Retina (tissue), 1 donor: ENCODE data around the gene TMEM254.
"Not testable (repeated sequence)": the region's sequence is repeated elsewhere in the genome, so short reads cannot be mapped to it uniquely, and the experiment has no call there.

ENCODE experiments used
- DNase-seq: peaks from one replicate; pipeline ENCODE4 v3.0.0-alpha.2; 2016

Gene TMEM254

DNA sequence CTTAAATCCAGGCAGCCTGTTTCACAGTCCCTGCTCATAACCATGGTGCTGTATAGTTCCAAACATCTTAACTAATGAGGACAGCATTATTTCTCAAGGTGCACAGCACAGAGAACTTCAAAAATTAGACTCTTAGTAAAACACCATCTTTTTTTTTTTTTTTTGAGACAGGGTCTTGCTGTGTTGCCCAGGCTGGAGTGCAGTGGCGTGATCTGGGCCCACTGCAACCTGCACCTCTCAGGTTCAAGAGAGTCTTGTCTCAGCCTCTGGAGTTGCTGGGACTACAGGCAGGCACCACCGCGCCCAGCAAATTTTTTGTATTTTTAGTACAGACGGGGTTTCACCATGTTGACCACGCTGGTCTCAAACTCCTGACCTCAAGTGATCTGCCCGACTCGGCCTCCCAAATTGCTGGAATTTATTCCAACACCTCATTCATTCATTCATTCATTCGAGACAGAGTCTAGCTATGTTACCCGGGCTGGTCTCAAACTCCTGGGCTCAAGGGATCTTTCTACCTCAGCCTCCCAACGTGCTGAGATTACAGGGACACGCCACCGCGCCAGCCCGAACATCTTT, 507 bp upstream of the TMEM254 start:
- DNase-seq, result no peak

- no peak for DNase-seq
Observed at GRCh38 chr10:80079312-80079719, 851 bp downstream of the TMEM254 start.

- DNase-seq, result no peak
Observed at GRCh38 chr10:80081026-80081425, 2.6 kb downstream of the TMEM254 start.

DNA sequence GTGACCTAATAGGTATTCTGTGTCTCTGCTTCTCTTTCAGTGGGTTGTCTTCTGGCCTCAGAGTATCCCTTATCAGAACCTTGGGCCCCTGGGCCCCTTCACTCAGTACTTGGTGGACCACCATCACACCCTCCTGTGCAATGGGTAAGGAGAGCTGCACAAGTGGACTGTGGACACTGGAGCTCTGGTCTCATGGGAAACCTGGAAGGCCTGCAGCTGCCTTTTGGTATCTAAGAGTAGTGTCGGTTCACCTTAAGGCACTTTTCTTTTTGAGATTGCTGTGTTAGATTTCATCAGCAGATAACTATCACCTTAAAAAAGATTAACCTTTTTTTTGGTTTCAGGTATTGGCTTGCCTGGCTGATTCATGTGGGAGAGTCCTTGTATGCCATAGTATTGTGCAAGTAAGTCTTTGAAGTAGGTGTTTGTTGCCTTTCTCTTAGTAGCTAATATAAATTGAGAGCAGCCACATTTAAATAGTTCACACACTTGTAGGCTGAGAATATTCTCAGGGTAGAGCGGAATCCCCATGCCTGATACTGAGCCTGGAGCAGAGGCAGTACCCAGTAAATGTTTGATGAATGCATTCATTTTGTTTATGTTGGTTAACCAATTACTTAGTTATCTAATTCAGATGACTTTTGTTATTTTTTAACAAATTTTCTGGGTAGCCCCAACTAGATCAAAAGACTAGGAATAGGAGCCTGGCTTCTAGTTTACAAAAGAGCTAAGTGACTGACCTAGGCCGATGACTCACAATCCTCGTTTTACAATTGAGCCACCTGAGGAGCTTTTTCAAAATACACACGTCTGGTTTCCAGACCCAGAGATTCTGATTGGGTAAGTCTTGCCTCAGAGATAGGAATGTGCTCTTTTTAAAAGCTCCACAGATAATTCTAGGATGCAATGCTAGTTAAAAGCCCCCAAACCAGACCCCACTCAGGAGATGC, 3.6 kb downstream of the TMEM254 start:
- DNase-seq, result no peak

- no peak for DNase-seq
Observed at GRCh38 chr10:80090121-80090520, 11.7 kb downstream of the TMEM254 start.

DNA sequence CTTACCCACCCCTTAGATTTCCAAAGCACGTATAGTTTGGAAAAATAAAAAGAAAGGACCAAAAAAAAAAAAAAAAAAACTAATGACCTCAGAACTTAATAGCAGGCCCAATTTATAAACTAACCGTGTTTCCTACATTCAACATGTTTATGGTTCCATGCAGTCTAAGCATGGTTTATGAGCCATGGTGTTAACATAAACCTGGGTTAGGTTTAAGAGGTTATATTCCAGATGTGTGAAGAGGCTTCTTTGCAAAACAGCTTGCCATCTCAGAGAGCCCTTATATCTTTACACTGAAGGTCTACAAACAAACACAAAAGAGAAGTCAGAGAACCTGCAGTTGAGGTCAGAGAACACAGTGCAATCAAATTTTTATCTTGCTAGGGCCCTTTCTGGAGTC, 15.8 kb downstream of the TMEM254 start:
- DNase-seq, result no peak

GRCh38 chr10:80098272-80098671, 19.8 kb downstream of the TMEM254 start:
- not testable (repeated sequence) for DNase-seq

GRCh38 chr10:80099295-80099694, 20.8 kb downstream of the TMEM254 start:
- DNase-seq, result not testable (repeated sequence)

- no peak for DNase-seq
Observed at GRCh38 chr10:80100116-80100515, 21.7 kb downstream of the TMEM254 start.

- DNase-seq, result no peak
Observed at GRCh38 chr10:80100861-80101695, 22.6 kb downstream of the TMEM254 start.

DNA sequence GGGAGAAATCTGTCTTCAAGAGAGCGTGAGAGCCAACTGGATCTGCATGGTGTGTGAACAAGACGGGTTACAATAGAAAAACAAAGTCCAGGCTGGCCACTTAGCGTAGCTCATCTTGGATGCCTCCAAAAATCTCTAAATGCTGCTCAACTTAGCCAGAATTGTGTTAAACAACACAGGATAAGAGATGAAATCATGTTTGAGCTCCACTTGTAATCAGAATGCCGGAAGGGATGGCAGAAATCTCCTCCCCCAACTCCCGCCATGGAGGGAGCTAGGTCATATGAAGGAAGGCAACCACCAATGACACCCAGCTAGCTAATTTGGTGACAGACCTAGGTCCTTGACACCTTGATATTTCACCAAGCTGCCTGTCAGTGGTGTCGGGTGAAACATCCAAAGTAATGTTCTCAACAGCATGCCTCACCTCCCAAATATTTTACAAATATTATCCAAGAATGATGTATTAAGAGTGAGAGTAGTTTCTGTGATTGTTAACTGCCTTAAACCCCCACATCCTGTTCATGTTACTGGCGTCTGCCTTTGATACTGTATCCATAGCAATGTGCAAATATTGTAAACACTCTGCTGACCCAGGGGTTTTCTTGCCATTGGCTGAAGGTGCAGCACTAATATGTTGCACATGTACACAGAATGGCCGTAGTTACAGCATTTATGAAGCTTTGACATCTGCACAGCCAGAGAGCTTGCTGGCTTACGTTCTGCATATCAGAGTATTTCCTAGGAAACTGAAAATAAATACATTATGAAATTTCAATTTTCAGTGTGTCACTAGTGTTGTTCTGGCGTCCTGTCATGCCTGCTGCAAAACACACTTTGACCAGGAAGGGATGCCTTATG, 25.8 kb downstream of the TMEM254 start:
- DNase-seq, result no peak

DNA sequence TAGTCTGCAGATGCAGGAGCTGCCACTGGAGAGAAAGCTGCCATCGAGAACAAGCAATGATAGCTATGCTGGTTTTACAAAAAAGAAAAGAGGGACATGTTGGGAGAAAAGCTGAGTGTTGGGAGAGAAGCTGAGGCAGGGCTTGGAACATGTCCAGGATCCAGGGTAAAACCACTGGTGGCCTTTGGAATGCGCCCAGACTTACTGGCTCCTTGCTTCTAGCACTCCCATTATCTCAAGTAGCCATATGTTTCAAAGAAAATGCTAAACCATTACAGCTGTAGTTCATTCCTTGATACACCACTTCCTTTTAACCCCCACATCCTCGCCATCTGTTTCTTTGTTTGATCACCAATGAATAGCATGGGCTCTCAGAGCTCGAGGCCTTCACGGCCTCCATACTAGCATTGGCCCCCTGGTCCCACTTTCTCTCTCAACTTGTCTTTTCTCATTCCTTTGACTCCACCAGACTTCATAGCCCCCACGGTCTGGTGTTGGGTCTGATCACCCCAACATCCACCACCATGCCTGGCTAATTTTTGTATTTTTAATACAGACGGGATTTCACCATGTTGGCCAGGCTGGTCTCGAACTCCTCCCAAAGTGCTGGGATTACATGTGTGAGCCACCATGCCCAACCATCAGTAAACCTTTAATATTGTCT, 30.2 kb downstream of the TMEM254 start:
- DNase-seq, result no peak

GRCh38 chr10:80110986-80111385, 32.5 kb downstream of the TMEM254 start:
- DNase-seq, result no peak

DNA sequence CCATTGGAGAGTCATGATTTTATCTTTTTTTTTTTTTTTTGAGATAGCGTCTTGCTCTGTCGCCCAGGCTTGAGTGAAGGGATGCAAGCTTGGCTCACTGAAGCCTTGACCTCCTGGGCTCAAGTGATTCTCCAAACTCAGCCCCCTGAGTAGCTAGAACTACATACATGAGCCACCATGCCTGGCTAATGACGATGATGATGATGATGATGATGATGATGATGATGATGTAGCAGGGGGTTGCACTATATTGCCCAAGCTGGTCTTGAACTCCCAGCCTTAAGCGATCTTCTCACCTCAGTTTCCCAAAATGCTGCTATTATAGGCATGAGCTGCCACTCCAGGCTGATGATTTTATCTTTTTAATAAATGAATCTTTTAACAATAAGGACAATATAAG, 40.2 kb downstream of the TMEM254 start:
- no peak for DNase-seq

- no peak for DNase-seq
Observed at GRCh38 chr10:80122110-80122710, 43.7 kb downstream of the TMEM254 start.

DNA sequence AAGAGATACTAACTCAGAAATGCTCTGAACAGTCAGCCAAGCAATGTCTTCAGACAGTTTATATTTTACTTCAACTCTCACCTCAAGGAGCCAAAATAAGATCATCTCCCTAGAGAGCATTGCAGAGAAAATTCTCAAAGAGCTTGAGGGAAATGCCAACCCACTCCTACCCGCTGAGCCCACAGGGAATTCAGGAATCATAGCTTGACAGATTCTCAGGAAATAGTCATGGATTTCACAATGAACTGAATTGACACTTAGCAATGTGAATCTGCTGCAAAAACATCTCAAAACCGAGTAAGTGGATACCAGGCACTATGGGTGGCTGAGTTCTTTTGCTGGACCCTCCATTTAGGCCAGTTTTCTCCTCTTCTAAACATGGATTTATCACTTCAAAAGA, 44.3 kb downstream of the TMEM254 start:
- DNase-seq, result no peak

DNA sequence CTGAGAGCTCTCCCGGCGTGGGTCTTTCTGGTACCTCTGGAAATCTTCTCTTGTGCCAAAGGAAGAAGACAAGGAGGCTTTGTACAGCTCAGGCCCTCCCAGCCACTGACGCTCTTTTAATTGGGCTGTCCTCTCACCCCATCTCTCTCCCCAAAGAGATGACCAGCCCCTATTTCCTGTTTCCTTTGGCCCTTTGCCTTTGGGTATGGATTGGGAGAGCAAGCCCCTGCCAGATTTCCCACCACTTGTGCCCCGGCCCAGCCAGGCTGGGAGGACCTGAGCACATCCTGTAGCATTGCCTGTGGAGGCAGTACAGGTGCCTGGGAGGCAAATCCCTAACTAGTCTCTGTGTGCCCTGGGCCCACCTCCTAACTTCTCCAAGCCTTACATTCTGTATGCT, 48.4 kb downstream of the TMEM254 start:
- no peak for DNase-seq

GRCh38 chr10:80131499-80131901, 53.0 kb downstream of the TMEM254 start:
- no peak for DNase-seq

DNA sequence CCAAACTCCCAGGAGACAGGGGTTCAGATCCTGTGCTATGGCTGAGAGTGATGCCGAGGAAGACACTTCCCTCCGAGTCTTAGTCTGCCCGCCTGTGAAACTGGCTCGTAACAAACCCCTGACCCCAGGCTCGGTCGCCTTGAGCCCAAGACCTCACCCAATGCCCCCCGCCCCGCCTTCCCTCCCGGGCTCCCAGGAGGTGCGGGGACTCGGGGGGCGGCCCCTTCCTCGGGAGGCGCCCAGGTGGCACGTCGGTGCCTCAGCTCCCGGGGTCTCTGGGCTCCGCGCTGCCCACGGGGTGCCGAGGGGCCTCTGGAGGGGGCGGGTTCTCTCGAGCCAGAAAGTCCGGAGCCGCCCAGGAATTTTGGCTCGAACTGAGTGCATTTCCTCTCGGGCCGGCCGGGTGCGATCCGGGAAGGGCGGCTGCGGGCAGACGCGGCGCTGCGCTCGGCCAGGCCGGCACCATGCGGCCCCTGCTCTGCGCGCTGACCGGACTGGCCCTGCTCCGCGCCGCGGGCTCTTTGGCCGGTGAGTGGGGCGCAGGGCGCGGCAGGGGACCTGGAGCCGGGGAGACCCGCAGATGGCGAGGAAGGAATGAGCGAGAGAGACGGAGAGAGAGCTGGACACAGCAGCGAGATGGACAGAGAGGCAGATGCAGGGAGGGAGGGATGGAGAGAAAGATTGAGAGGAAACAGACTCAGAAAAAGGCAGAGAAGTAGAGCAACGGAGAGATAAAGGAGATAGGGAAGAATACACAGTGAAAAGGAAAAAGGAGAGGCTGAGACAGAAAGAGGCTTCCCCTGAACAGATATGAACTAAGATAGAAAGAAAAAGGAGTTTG, 54.1 kb downstream of the TMEM254 start, which contains the start of gene PLAC9:
PLAC9 (plus strand) TSS at position 432 of the 841 bp plus-strand sequence; CDS start at position 465, 33 bp downstream.
- DNase-seq, result peak; percentile 63

GRCh38 chr10:80133206-80133605, 54.7 kb downstream of the TMEM254 start:
- DNase-seq, result no peak
